ENCODE results near the gene RETREG1.
"Not testable (repeated sequence)": the region's sequence is repeated elsewhere in the genome, so short reads cannot be mapped to it uniquely, and the experiment has no call there.

Gene RETREG1

DNA sequence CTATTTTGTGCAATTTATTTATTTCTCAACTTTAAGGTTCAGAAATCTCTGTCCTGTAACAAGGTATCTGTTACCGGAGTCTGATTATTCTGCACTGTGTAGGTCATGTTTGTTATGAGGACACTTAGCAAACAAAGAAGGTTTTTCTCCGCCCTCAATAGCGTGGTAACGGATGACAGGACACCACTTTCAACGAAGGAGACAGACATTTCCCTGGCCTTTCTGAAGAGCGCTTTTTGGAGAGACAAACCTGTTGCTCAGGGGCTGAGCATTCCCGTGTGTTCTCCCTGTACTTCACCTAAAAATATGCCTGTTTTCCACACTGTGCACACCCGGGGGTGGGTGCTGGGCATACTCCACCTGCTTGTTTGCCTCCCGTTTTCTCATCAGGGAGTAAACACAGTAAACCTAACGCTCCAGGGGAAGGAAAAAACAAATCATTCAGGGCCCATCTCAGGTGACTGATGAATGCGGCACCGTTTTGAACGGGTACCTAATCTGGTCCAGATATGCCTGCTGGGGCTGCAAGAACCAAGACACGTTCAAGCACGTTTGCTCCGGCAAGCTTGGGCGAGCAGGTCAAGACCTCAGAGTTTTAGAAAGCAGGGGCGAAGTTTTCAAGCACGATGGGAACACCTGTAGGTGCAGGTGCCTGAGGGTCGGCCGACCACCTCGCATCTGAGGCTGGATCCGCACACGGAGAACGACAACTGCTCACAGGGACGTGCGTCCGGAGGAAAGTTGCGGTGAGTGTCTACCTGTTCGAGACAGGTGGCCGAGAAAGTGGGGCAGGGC, 859 bp downstream of the RETREG1 start:
- DNase-seq = no peak

DNA sequence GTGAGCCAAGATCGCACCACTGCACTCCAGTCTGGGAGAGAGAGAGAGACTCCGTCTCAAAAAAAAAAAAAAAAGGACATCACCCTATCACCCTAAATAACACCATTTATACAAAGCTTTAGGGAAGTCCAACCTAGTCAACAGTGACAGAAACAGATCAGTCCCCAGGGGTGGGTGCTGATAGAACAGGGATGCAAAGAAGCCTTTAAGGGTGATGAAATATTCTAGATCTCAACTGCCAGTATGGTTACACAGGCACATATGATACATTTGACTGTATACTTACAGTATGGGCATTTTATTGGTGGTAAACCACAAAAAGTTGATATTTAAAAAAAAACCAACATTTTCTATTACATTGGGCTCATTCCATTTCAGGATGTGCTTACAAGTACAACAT, 4.8 kb downstream of the RETREG1 start:
- no peak for DNase-seq

DNA sequence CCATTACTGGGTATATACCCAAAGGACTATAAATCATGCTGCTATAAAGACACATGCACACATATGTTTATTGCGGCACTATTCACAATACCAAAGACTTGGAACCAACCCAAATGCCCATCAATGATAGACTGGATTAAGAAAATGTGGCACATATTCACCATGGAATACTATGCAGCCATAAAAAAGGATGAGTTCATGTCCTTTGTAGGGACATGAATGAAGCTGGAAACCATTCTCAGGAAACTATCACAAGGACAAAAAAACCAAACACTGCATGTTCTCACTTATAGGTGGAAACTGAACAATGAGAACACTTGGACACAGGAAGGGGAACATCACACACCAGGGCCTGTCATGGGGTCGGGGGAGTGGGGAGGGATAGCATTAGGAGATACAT, 5.9 kb downstream of the RETREG1 start:
- DNase-seq = not testable (repeated sequence)

DNA sequence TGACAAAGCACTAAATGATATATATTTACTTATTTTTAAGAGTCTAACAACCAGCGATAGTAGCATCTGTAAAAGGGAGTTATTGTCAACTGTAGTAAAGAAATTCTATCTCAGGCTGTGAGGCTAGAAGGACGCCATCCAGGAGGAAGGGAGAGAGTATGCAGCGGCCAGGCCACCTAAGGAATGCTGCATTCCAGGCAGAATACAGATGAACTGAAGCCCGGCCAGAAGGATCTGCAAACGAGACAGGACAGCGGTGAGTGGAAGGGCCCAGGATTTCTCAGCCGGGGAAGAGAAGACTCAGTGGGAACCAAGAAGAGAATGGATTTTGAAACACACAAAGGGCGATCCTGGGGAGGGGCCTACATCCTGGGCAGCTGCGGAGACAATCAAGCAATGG, 7.4 kb downstream of the RETREG1 start:
- DNase-seq = peak; percentile 71

DNA sequence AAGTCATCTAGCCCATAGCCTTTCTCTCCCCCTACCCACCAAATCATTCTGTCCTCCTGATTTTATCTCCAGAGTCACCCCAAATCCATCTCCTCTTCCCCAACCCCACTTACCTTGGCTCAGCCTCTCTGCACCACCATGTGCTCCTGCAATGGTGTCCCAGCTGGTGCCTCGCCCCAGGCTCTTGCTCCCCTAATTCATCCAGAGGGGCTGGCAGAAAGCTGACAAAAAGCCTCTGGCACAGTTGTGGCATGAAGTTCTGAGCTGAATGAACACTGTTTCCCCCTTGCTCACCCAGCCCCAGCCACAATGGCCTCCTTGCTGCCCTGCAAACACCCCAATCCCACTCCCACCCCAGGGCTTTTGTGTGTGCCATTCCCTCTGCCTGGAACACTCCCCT, 10.2 kb downstream of the RETREG1 start:
- no peak for DNase-seq

DNA sequence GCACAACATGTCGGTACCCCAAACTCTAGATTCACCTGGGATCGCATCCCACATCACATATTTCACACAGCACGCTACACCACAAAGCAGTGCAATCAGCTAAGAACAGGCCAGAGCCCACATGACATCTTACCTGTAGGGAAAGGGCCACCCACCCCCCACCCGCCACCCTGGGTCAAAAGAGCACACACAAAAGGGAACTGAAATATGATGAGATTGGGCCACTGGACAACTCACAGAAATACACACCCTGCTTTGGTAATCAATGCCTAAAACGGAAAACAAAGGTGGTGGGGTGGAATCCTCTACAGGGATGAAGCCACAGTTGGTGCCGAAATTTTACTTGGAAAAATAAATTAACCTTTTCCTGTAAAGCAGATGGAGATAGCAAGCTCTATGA, 13.1 kb downstream of the RETREG1 start:
- DNase-seq = no peak

DNA sequence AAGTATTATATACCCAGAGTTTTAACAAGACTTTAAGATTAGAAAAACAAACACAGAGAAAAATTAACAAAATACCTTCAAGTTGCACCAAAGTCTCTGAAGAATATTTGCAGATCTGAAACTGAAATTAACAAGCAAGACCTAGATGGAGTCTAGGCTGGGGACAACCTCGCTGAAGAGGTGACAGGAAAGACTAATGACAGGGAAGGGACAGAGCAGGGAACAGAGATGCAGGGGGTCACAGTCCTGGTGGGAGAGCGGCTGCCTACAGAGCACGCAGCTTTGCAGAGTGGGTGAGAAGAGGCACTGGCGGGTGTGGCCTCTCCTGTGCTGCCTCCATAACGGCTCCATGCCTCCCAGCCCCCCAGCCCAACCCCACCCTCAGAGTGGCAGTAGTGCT, 13.5 kb downstream of the RETREG1 start:
- peak; percentile 48 for DNase-seq

DNA sequence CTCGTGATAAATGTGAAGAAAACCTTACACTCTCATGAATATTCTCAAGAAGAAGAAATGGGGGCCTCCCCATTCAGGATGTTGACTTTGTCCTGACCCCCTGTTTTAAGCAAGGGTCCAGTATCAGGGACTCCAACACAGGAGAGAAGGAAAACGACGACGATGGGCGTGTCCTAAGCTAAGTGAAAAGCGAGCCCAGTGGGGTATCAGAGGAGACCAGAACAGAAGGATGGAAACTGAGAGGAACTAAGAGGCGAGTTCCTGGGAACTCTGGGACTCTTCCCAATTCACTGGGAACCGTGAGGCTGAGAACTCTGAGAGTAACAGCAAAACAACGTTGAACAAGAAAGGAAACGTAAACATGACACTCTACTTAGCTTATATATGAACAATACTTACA, 14.6 kb downstream of the RETREG1 start:
- no peak for DNase-seq

DNA sequence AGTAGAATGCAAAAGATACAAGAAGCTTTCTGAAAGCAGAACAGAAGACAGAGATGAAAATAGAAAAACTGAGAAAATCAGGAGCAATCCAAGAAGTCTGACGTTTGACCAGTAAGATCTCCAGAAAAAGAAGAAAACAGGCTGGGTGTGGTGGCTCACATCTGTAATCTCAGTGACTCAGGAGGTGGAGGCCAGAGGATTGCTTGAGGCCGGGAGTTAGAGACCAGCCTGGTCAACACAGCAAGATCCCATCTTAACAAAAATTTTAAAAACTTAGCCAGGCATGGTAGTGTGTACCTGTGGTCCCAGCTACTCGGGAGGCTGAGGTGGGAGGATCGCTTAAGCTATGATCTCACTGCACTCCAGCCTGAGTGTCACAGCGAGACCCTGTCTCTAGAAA, 15.9 kb downstream of the RETREG1 start:
- peak; percentile 31 for DNase-seq

DNA sequence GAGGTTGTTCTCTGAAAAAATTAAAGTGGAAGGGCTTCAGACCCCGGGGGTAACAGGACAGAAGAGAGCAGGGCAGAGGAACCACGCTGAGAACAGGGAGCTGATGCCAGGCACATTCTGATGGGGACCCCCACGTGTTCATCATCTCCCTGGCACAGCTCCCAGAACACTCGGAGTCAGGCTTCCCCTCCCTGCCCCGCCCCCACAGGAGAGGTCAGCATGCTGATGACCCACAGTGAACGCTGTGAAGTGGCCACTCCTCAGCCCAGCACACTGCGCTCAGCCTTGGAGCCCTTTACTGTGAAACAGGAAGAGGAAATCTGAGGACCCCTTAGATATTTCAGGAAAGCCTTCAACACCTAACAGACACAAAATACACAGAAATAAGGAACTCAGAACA, 16.4 kb downstream of the RETREG1 start:
- peak; percentile 54 for DNase-seq

DNA sequence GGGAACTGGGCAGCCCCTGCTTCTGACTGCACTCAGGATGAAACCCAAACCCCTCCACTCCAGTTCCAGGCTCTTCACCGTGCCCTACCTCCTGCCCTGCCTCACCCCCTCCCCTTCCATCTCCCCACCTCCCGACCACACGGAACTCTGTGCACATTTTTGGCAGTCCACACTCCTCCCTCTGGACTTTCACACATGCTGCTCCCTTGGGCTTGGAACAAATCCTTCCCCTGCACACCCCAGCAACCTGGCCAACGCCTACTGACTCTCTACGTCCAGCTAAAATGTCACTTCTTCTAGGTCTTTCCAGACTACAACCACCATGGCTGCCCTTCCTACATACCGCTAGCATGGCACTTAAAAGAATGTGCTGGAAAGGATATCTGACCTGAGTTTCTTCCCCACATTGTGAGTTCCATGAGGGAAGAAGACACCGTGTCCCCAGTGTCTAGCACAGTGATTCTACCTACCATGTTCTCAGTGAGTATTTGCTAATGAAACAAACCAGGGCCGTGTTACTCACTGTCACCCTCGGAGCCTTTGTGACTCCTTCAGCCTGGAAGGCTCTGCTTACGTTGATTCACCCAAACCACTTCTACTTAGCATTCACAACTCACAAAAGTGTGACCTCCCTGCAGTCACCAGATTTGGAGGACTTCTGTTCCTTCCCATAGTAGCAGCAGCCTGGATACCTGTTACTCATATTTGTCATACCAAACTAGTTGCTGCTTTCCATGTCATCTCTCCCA, 18.7 kb downstream of the RETREG1 start:
- DNase-seq = peak; percentile 28

DNA sequence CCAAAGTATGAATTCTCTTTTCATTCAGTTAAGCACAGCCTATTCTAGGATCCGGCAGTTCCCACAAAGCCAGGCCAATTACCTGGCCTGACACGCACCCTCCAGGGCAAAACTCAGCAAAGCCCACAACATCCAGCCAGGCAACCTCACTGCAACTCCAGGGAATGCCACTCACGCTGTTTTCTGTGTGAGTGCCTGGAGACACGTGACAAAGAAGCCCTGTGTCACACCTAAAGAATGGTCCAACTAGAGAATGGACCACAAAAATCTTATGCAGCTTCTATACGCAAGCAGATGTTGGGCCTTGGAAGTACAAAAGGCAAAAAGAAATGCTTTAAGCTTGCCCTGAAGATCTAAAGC, 20.2 kb downstream of the RETREG1 start:
- DNase-seq = peak; percentile 87

DNA sequence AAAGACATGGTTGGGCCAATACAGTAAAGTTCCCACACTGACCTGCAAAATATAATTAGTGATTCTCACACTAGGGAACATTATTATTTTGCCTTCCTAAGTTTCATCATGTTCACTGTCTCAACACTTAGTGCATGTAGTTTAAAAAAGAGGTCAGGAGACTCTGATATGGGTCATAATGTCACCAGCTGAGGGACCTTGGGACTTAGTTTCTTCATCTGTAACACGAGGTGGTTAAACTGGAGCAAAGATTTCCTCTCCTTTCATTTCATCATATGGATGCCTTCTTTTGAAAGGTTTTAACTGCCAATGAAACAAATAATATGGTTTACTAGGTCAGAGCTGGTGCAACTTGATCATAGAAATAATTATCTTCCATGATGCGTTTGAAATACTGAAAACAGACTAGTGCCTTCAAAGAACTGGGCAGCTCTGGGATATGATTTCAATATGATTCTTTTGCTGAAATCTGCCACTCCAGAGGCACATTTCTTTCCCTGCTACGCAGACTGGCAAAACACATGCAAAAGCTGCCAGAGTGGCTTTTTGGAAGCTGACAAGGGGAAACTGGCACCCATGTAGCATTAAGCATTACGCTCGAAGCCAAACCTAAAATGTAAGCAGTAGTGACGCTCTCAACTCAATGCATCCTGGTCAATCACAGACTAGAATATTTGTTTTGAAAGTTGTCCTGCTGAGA, 20.8 kb downstream of the RETREG1 start:
- no peak for DNase-seq

DNA sequence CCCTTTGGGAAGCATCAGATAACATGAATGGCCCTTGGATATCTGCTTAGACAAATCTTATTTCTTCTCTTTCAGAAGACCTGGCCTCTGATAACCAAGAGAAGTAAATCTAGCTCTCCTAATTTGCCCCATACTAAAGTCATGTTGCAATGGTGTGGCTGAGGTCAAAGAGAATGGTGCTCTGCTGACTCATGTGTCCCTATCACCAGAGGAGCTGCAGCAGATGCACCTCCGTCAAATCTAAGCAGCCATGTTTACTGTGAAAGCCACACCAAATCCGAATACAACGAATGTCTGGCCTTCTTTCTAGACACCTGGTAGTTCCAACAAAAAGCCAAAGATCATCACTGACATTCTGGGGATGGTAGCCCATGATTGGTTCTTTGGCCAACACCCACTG, 23.2 kb downstream of the RETREG1 start:
- peak; percentile 36 for DNase-seq

DNA sequence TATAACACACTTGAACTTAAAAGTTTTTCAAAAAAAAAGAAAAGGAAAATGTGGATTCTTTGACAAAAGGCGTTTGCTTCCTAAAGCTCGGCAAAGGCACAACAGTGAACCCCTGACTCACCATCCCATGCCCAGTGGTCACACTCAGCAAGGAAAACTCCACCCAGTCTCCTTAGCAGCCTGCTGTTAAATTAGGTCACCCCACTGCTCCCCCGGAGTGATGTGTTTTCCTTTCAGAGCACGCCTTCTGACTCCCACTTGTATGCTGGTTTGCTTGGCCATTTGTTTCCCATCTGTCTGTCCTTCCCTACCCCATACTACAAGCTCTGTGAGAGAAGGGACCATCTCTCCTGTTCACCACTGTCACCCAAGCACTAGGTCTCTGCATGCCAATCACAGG, 23.8 kb downstream of the RETREG1 start:
- DNase-seq = no peak

DNA sequence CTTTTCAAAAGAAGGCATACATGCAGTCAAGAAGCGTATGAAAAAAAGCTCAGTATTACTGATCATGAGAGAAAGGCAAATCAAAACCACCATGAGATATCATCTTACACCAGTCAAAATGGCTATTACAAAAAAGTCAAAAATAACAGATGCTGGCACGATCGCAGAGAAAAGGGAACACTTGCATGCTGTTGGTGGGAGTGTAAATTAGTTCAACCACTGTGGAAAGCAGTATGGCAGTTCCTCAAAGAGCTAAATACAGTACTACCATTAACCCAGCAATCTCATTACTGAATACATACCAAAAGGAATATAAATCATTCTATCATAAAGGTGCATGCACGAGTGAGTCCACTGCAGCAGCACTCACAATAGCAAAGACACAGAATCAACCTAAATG, 24.5 kb downstream of the RETREG1 start:
- no peak for DNase-seq

DNA sequence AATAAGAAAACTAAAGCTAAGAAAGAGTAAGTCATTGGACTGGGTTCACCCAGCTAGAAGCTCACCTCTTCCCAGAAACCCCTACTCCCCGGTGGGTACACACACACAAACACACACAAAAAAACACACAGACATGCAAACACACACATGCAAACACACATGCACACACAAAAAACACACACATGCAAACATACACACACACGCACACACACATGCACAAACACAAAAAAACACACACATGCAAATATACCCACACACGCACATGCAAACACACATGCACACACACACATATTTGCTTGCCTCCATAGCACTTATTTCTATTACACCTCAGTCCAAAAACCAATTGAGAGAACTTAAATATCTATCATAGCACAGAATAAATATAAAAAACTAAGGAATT, 26.1 kb downstream of the RETREG1 start:
- DNase-seq = no peak

DNA sequence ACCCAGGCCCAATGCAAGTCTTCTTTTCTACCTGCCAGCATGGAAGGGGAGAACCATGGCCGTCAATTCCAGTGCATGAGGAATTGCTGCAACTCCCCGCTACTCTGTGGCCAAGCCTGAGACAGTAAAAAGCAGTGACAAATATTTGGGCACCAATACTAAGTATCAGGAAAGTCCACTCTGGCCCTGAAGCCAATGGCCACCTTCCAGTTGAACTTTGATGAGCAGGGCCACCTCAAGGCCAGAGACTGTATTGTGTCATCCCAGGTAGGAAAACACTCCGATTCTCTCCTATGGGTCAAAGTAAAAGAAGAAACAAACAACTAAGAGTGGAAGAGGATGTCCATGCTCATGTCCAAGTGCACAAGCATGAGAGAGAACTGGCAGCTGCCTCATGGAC, 27.1 kb downstream of the RETREG1 start:
- no peak for DNase-seq

DNA sequence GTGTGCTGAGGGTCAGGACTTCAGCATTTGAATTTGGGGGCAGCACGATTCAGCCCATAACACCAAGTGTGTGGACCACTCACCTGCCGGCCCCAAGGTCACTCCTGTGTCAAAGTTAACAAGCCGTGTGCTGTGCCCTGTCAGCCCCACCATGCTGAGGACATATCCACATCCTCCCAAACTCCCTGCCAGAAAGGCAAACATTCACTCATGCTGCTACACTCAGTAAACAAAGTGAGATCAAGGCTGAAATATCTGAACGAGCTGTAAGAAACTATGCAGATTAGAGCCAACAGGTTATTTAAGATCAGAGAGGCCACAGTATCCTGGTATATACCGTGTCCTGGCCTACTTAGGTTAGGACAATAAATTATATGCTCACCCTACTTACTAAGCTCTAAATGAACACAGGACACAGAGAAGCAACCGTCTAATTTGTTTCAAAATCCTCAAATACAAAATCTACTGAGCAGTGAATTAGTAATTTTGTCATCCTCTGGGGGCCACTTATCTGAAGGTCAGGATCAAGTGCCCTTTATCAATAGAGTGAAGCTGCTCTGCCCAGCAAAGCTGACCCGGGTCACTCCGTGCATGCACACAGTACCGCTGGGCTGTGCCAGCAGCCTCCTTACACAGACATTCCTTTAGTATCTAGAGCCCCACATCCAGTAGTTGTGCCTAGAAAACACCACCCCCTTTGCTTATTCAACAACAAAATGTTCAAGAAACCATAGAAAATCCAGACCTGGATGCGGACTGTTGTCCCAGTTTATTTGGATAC, 28.2 kb downstream of the RETREG1 start:
- peak; percentile 33 for DNase-seq

DNA sequence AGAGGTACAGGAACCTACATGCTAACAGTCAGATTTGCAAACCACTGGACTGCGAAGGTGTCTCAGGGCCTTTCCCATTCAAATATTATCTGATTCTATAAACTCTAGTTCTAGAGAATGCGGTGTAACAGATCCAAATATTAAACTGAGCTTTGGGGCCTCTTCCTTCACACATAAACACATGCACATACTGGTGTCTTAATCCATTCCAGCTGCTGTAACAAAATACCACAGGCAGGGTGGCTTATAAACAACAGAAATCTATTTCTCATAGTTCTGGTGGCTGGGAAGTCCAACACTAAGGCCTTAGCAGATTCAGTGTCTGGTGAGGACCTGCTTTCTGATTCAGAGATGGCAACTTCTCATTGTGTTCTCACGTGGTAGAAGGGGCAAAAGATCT, 30.2 kb downstream of the RETREG1 start:
- no peak for DNase-seq

DNA sequence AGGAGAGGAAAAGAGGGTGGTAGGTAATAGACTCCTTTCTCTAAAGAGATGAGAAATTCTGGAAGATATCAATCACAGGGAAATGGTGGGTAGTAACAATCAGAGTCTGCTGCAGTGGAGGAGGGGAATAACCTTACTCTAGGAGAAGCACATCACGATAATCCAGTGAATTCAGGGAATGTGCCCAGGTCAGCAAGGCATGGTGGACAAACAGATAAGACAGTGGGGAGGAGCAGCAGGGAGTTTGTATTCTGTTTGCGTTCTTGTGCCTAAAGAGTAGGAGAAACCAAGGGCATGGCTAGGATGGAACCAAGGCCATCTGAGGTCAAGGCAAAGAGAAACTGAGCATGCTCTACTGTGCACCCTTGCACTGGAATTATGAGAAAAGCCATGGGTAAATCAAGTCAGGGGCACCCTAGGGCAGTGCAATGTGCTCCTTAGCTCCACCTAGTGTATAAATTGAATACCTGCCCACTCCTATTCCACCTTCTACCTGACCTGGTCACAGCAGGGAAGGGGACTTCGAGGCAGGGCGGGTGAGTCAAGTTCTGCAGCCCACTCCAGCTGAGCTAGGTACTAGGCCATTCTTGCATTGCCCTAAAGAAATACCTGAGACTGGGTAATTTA, 31.6 kb downstream of the RETREG1 start:
- peak; percentile 45 for DNase-seq

DNA sequence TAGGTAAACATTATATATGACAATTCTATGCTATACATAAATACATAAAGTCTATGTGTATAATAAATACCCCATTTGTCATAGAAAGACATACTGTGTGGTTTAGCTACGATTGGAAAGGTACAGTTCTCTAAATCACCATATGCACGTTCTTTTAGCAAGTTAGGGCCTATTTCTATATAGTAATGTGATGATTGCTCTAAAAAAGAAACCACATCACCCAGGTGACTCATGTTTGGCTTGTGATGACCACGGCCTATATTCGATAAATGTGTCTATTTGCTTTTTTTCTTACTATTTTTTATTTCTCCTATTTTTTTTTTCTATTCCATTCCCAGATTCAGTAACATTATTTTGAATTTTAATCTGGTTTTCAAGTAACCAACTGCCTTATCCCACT, 34.7 kb downstream of the RETREG1 start:
- DNase-seq = no peak

DNA sequence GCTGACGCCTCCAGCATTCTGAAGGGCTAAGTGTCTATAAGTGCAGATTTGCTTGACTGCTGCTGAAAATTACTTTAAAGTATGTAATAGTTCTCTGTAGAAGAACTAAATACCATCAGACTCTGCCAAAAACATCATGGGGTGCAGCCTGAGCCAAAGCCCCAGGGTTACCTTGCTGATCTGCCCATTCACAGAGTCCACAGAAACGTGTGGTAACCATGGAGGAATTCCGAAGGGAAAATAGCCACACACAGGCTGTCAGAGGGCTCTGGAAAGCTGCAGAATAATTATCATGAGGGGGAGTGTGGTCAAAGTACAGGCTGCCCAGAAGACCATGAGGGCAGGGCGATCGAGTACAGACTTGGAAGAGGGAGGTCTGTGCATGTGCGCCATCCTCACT, 36.4 kb downstream of the RETREG1 start:
- no peak for DNase-seq

Data from islet precursor cell (in vitro differentiated cells).